H1 (cell line): ENCODE data around the gene VCP. TPM values are rescaled to one million over a fixed set of nuclear protein-coding genes. Genes with fewer than 3 reads are reported as not detected.

Experiments
- CTCF ChIA-PET: fragments of 300-600 bp; sonication (Branson Sonifier 250); formaldehyde crosslinking; loops from one replicate; lab custom pipeline; 2021; ENCODE audit not compliant: partially characterized antibody; lab: Charles Lee
- POLR2A ChIA-PET: fragments of 300-600 bp; sonication (Branson Sonifier 250); formaldehyde crosslinking; loops from one replicate; lab custom pipeline; 2021; ENCODE audit warnings: inconsistent platforms; ENCODE audit not compliant: partially characterized antibody; lab: Charles Lee
- DNase-seq, 2 experiments: peaks; one replicate each; pipeline versions ENCODE4 v3.0.0 to v3.0.0-alpha.2; 2010 to 2022; ENCODE audit warnings: low spot score in 2 of 2, low read depth in 1 of 2, mixed read lengths in 1 of 2
- FAIRE-seq: peaks from 2 replicates; lab custom pipeline; 2011; peaks lifted over from hg19 to GRCh38; lab: Jason Lieb, UNC
- H2AFZ ChIP-seq: 2 replicates; pipeline ENCODE4 v1.8.1; 2012; ENCODE audit warnings: low read length, inconsistent platforms
- H2AK5ac ChIP-seq: 2 replicates; pipeline ENCODE4 v1.6.1; 2013; ENCODE audit warnings: low read depth, low read length
- H2BK120ac ChIP-seq: replicated peaks from 2 replicates; pipeline ENCODE3; 2013; ENCODE audit warnings: low read depth, low read length, inconsistent platforms
- H2BK12ac ChIP-seq: 2 replicates; pipeline ENCODE4 v1.6.1; 2013; ENCODE audit warnings: low read depth, low read length
- H2BK15ac ChIP-seq: 2 replicates; pipeline ENCODE4 v1.6.1; 2013; ENCODE audit warnings: low read length
- H2BK20ac ChIP-seq: 2 replicates; pipeline ENCODE4 v1.6.1; 2013; ENCODE audit warnings: low read length
- H2BK5ac ChIP-seq: 2 replicates; pipeline ENCODE4 v1.6.1; 2013; ENCODE audit warnings: low read depth, low read length
- H3K14ac ChIP-seq: 2 replicates; pipeline ENCODE4 v1.6.1; 2013; ENCODE audit warnings: inconsistent platforms; ENCODE audit not compliant: insufficient read length
- H3K18ac ChIP-seq: 2 replicates; pipeline ENCODE4 v1.6.1; 2013; ENCODE audit warnings: low read length; ENCODE audit errors: extremely low read depth
- H3K23ac ChIP-seq: 2 replicates; pipeline ENCODE4 v1.6.1; 2013; ENCODE audit warnings: inconsistent platforms; ENCODE audit not compliant: insufficient read length
- H3K23me2 ChIP-seq: 2 replicates; pipeline ENCODE4 v1.6.1; 2013; ENCODE audit warnings: low read depth, low read length
- H3K27ac ChIP-seq: 2 replicates; pipeline ENCODE4 v1.6.1; 2011; ENCODE audit warnings: low read depth, low read length, inconsistent platforms
- H3K27me3 ChIP-seq, 4 experiments: replicated peaks in 1 of 4; 1 replicate in 1 of 4; 2 replicates in 3 of 4; pipeline versions ENCODE4 v1.6.1 to v1.8.1; 2011 to 2013; ENCODE audit warnings: low read length in 3 of 4, mild to moderate bottlenecking in 3 of 4, inconsistent platforms in 2 of 4, mixed read lengths in 2 of 4, moderate library complexity in 1 of 4; ENCODE audit not compliant: control insufficient read depth in 3 of 4, insufficient read depth in 3 of 4; ENCODE audit errors: extremely low read depth in 1 of 4
- H3K36me3 ChIP-seq, 4 experiments: 2 replicates each; pipeline versions ENCODE4 v1.6.1 to v1.8.1; 2011 to 2013; ENCODE audit warnings: mild to moderate bottlenecking in 4 of 4, low read length in 3 of 4, moderate library complexity in 2 of 4, control low read depth in 1 of 4, inconsistent platforms in 1 of 4; ENCODE audit not compliant: insufficient read depth in 4 of 4, control insufficient read depth in 2 of 4
- H3K4ac ChIP-seq: replicated peaks from 2 replicates; pipeline ENCODE3; 2013; ENCODE audit warnings: low read length, low read depth, mixed read lengths, inconsistent platforms; ENCODE audit not compliant: insufficient read length
- H3K4me1 ChIP-seq, 4 experiments: replicated peaks in 1 of 4; 1 replicate in 1 of 4; 2 replicates in 3 of 4; pipeline versions ENCODE4 v1.6.1 to v1.8.1; 2011 to 2013; ENCODE audit warnings: low read length in 3 of 4, inconsistent platforms in 2 of 4, mixed read lengths in 1 of 4; ENCODE audit not compliant: insufficient read depth in 4 of 4, control insufficient read depth in 3 of 4
- H3K4me2 ChIP-seq, 2 experiments: 2 replicates each; pipeline versions ENCODE4 v1.6.1 to v1.8.1; 2011 to 2013; ENCODE audit warnings: low read depth in 2 of 2, low read length in 2 of 2, control low read depth in 1 of 2, inconsistent platforms in 1 of 2, mild to moderate bottlenecking in 1 of 2; ENCODE audit not compliant: insufficient read depth in 1 of 2
- H3K4me3 ChIP-seq, 4 experiments: fragments of 200-600, 300-600 bp in 1 of 4; sonication (generic), shearing (Covaris generic), sonication (Bioruptor Twin) in 1 of 4; 2 replicates each; pipeline versions ENCODE4 v1.5.1 to v1.8.1; 2011 to 2016; ENCODE audit warnings: low read length in 4 of 4, low read depth in 3 of 4, control low read depth in 2 of 4, inconsistent platforms in 2 of 4, mild to moderate bottlenecking in 2 of 4, mixed read lengths in 1 of 4, moderate library complexity in 1 of 4; ENCODE audit not compliant: insufficient read depth in 2 of 4; ENCODE audit errors: extremely low read depth in 1 of 4
- H3K56ac ChIP-seq: replicated peaks from 2 replicates; pipeline ENCODE3; 2013; ENCODE audit warnings: low read depth, mild to moderate bottlenecking, mixed read lengths, low read length, inconsistent platforms; ENCODE audit not compliant: insufficient read length
- H3K79me1 ChIP-seq: 2 replicates; pipeline ENCODE4 v1.6.1; 2013; ENCODE audit warnings: low read depth, low read length, control low read depth
- H3K79me2 ChIP-seq, 2 experiments: 2 replicates each; pipeline versions ENCODE4 v1.6.1 to v1.8.1; 2012 to 2013; ENCODE audit warnings: low read length in 2 of 2, mild to moderate bottlenecking in 2 of 2, inconsistent platforms in 1 of 2; ENCODE audit not compliant: insufficient read depth in 2 of 2, control insufficient read depth in 1 of 2
- H3K9ac ChIP-seq, 4 experiments: replicated peaks in 1 of 4; 1 replicate in 1 of 4; 2 replicates in 3 of 4; pipeline versions ENCODE4 v1.6.1 to v1.8.1; 2011 to 2013; ENCODE audit warnings: low read depth in 3 of 4, low read length in 3 of 4, control low read depth in 2 of 4, mild to moderate bottlenecking in 2 of 4, moderate library complexity in 2 of 4, inconsistent platforms in 1 of 4; ENCODE audit errors: extremely low read depth in 1 of 4
- H3K9me3 ChIP-seq, 2 experiments: 2 replicates each; pipeline versions ENCODE4 v1.6.1 to v1.8.1; 2012 to 2013; ENCODE audit warnings: mild to moderate bottlenecking in 2 of 2, moderate library complexity in 2 of 2, control low read depth in 1 of 2, inconsistent platforms in 1 of 2, low read depth in 1 of 2, low read length in 1 of 2, mixed read lengths in 1 of 2; ENCODE audit not compliant: insufficient read depth in 2 of 2
- H4K20me1 ChIP-seq, 2 experiments: replicated peaks in 1 of 2; 2 replicates each; pipeline versions ENCODE3 to v1.8.1; 2011 to 2013; ENCODE audit warnings: inconsistent platforms in 2 of 2, low read length in 2 of 2, mild to moderate bottlenecking in 1 of 2; ENCODE audit not compliant: insufficient read depth in 2 of 2, control insufficient read depth in 1 of 2
- H4K5ac ChIP-seq: 2 replicates; pipeline ENCODE4 v1.6.1; 2013; ENCODE audit warnings: low read length, low read depth, mixed read lengths, inconsistent platforms; ENCODE audit not compliant: insufficient read length
- H4K8ac ChIP-seq: 2 replicates; pipeline ENCODE4 v1.8.0; 2013; ENCODE audit warnings: mild to moderate bottlenecking, moderate library complexity, low read length, inconsistent platforms; ENCODE audit not compliant: insufficient read depth; ENCODE audit errors: extremely low read depth
- H4K91ac ChIP-seq: replicated peaks from 2 replicates; pipeline ENCODE3; 2013; ENCODE audit warnings: low read length, mixed read lengths, inconsistent platforms; ENCODE audit not compliant: insufficient read length
- BCL11A ChIP-seq, 2 experiments: IDR thresholded peaks; one replicate each; pipeline ENCODE4 v1.6.1; 2011; ENCODE audit warnings: low read depth in 2 of 2, low read length in 2 of 2, mild to moderate bottlenecking in 2 of 2
- BRCA1 ChIP-seq: IDR thresholded peaks from 2 replicates; pipeline ENCODE4 v1.6.1; 2012; ENCODE audit warnings: low read depth, low read length, improper control_type of control experiment
- CBX8 ChIP-seq: fragments of 300-800, 300-1000 bp; sonication (generic); IDR thresholded peaks from 2 replicates; pipeline ENCODE4 v1.7.1; 2016; ENCODE audit warnings: low read depth, low read length, borderline replicate concordance
- CREB1 ChIP-seq: IDR thresholded peaks from 2 replicates; pipeline ENCODE4 v1.6.1; 2012; ENCODE audit warnings: inconsistent platforms
- EP300 ChIP-seq, 2 experiments: IDR thresholded peaks; 1 replicate in 1 of 2; 2 replicates in 1 of 2; pipeline ENCODE4 v1.6.1; 2011 to 2012; ENCODE audit warnings: low read depth in 2 of 2, low read length in 2 of 2, mild to moderate bottlenecking in 2 of 2, borderline replicate concordance in 1 of 2, inconsistent platforms in 1 of 2, moderate library complexity in 1 of 2
- JUND ChIP-seq: IDR thresholded peaks from 2 replicates; pipeline ENCODE4 v1.6.1; 2011; ENCODE audit warnings: mild to moderate bottlenecking, improper control_type of control experiment, low read length
- POLR2AphosphoS5 ChIP-seq: IDR thresholded peaks from 2 replicates; pipeline ENCODE4 v1.6.1; 2011; ENCODE audit warnings: low read depth, low read length
- RBBP5 ChIP-seq: IDR thresholded peaks from 2 replicates; pipeline ENCODE4 v1.7.1; 2012; ENCODE audit warnings: low read depth, mild to moderate bottlenecking, inconsistent platforms, low read length, moderate library complexity, borderline replicate concordance
- RNF2 ChIP-seq: fragments of 200-900, 300-1000 bp; sonication (generic); IDR thresholded peaks from 2 replicates; pipeline ENCODE4 v1.7.1; 2016; ENCODE audit warnings: borderline replicate concordance, low read depth, mild to moderate bottlenecking, antibody characterized with exemption, low read length; ENCODE audit not compliant: poor library complexity, severe bottlenecking; ENCODE audit errors: missing control alignments
- SAP30 ChIP-seq: fragments of 300-600 bp; sonication (generic); IDR thresholded peaks from 2 replicates; pipeline ENCODE4 v1.7.1; 2012; ENCODE audit warnings: low read length, moderate library complexity, mild to moderate bottlenecking, inconsistent platforms; ENCODE audit not compliant: insufficient read depth, insufficient replicate concordance
- TAF1 ChIP-seq: IDR thresholded peaks from 2 replicates; pipeline ENCODE4 v1.6.1; 2011; ENCODE audit warnings: mild to moderate bottlenecking, low read depth, low read length
- TAF7 ChIP-seq: optimal IDR thresholded peaks from 2 replicates; pipeline ENCODE3; 2011; ENCODE audit warnings: low read depth, mild to moderate bottlenecking, inconsistent platforms, low read length, moderate library complexity, borderline replicate concordance
- TEAD4 ChIP-seq: IDR thresholded peaks from 2 replicates; pipeline ENCODE4 v1.6.1; 2012; ENCODE audit warnings: low read depth, low read length, inconsistent platforms, mixed read lengths
- WGBS, 2 experiments: shearing (Covaris generic) in 1 of 2; methylation state at CpG; one replicate each; pipeline versions ENCODE4 v1.1.6 to v1.1.7; 2013 to 2015; ENCODE audit warnings: low lambda C conversion rate in 2 of 2, mixed read lengths in 2 of 2, inconsistent platforms in 1 of 2, low coverage in 1 of 2, missing lambda C conversion rate in 1 of 2; ENCODE audit not compliant: insufficient replicate concordance in 2 of 2, insufficient coverage in 1 of 2, insufficient read length in 1 of 2; ENCODE audit errors: extremely low coverage in 1 of 2, missing lambda C conversion rate in 1 of 2; 5-methylcytosine and 5-hydroxymethylcytosine counted together
- polyA plus RNA-seq, 7 experiments: library from polyadenylated mRNA; depleted of rRNA in 3 of 7; stranded (reverse) in 5 of 7; unstranded in 2 of 7; fragments of >200 nt in 5 of 7; fragments of 200-250 nt in 2 of 7; gene quantifications; 1 replicate in 5 of 7; 2 replicates in 1 of 7; 4 replicates in 1 of 7; pipeline versions ENCODE4 v1.2.1 to v1.2.3, GENCODE V29; 2011 to 2013; ENCODE audit warnings: missing spikeins in 2 of 7, mixed read lengths in 2 of 7
- total RNA-seq: library from RNA; stranded (reverse); fragmentation: NEBNext Ultra II Directional; extraction: Animal tissue kit (Norgen Biotek cat#: 25700); gene quantifications from 2 replicates; pipeline ENCODE4 v1.2.1, GENCODE V29; 2021

Gene VCP
- total and polyA plus RNA-seq, 2 of the 8 experiments (the other 6 are each of a cell fraction or from before 2014, with no cell fraction given) = 173 to 375 TPM

GRCh38 chr9:35073279-35073612, 821 bp upstream of the VCP start:
- H4K91ac ChIP-seq = no peak overlapping the region
- no peak overlapping the region for H4K5ac ChIP-seq
- H2BK5ac ChIP-seq = peak overlapping the region; percentile 74; the same call in 1 of the 2 replicates
- no peak for FAIRE-seq
- peak overlapping the region; percentile 65 to 76; a peak in 3 of 4 replicates for H3K4me2 ChIP-seq
- H3K36me3 ChIP-seq = peaks cover 19 to 42% (median 37%) of the 10 kb centered on the region in 4 experiments
- peak overlapping the region; percentile 95 for H2AK5ac ChIP-seq
- H3K27ac ChIP-seq = peak overlapping the region; percentile 82
- H2AFZ ChIP-seq = peak overlapping the region; percentile 73; the same call in 1 of the 2 replicates
- H3K27me3 ChIP-seq = no peaks in the 10 kb centered on the region
- H3K18ac ChIP-seq = no peak overlapping the region
- no peak overlapping the region for H3K56ac ChIP-seq
- DNase-seq = no peak
- peak overlapping the region in 3 of 4 experiments; percentile 55 to 77 (median 60); a peak in 3 of 7 replicates for H3K9ac ChIP-seq
- H3K4me1 ChIP-seq = peaks cover 5 to 17% (median 7%) of the 10 kb centered on the region in 4 experiments
- no peak overlapping the region for H3K23ac ChIP-seq
- WGBS, 2 experiments = 80% methylated on average over 2 of the region's 2 CpGs; no CpG with 5 or more reads in 1 of the 2 experiments
- H3K79me1 ChIP-seq = peaks cover 9% of the 10 kb centered on the region
- peak overlapping the region; percentile 11 for H3K4ac ChIP-seq
- ChIA-PET POLR2A (interaction anchor here (1.8 to 17.6 kb wide), 2 partner anchors 26 to 45 kb away, joined by 8 to 440 read pairs; partner anchors contain the start of genes PIGO and STOML2), CTCF (interaction anchor here (1.3 to 3.1 kb wide), 2 partner anchors 21 to 23 kb away, joined by 5 to 8 read pairs; partner anchors contain the start of gene PIGO)
- H4K8ac ChIP-seq = no peak overlapping the region
- peaks cover 5% of the 10 kb centered on the region; the same call in 1 of the 2 replicates for H3K23me2 ChIP-seq
- no peaks in the 10 kb centered on the region for H3K9me3 ChIP-seq
- H2BK12ac ChIP-seq = peak overlapping the region; percentile 50; the same call in 1 of the 2 replicates
- peak overlapping the region; percentile 48; the same call in 1 of the 2 replicates for H2BK15ac ChIP-seq
- TF ChIP-seq TAF1 = no peak
- no peak for TF ChIP-seq JUND
- TF ChIP-seq CREB1 = no peak
- TF ChIP-seq EP300 (IDR thresholded peaks at IDR 0.05; ENCODE audit: borderline replicate concordance in 1 of 2, low read depth in 2 of 2, low read length in 2 of 2) = no peak
- TF ChIP-seq RBBP5 = no peak
- TF ChIP-seq POLR2AphosphoS5 = no peak
- TF ChIP-seq TEAD4 = no peak
- no peak for TF ChIP-seq TAF7
- no peak for TF ChIP-seq BRCA1
- TF ChIP-seq BCL11A (IDR thresholded peaks at IDR 0.05; ENCODE audit: low read depth in 2 of 2, low read length in 2 of 2) = no peak
- TF ChIP-seq RNF2 = no peak
- no peak for TF ChIP-seq CBX8
- no peak for TF ChIP-seq SAP30
- no peak overlapping the region for H2BK120ac ChIP-seq
- no peak overlapping the region for H2BK20ac ChIP-seq
- peaks cover 8 to 20% of the 10 kb centered on the region in 2 experiments for H4K20me1 ChIP-seq
- peak overlapping the region in 3 of 4 experiments; percentile 20 to 46 (median 30); a peak in 5 of 8 replicates for H3K4me3 ChIP-seq
- peaks cover 34 to 50% of the 10 kb centered on the region in 2 experiments for H3K79me2 ChIP-seq
- H3K14ac ChIP-seq = no peak overlapping the region
